ENCODE data around the gene CTDSPL. TPM values are rescaled to one million over a fixed set of nuclear protein-coding genes. Genes with fewer than 3 reads are reported as not detected.

CTDSPL gene
- total RNA-seq, 3 donors from 2014 or later (not counting 1 experiment from before 2014, with no cell fraction given) = 0.50 to 3.4 (median 1.8) TPM

GRCh38 chr3:37953226-37953625 is 91.5 kb downstream of the CTDSPL start:
- intact Hi-C loops (cut with micrococcal nuclease) = no loop called here
- Mint-ChIP-seq H3K4me1 (peaks cover 0 to 9% of the 10 kb centered on the region in 2 donors), H3K4me3 (no peak overlapping the region), H3K36me3 (no peaks in the 10 kb centered on the region), H3K27ac (no peak overlapping the region), H3K9me3 (no peaks in the 10 kb centered on the region), H3K27me3 (ENCODE audit: low read depth in 2 of 2) (no peaks in the 10 kb centered on the region)
- Histone ChIP-seq H3K4me3 (ENCODE audit: low read length) (no peak overlapping the region), H3K27ac (ENCODE audit: low read length) (no peak overlapping the region), H3K9me3 (ENCODE audit: control insufficient read depth, insufficient read depth, low read length) (no peaks in the 10 kb centered on the region), H3K27me3 (ENCODE audit: control insufficient read depth, insufficient read depth, low read length) (no peaks in the 10 kb centered on the region), H3K4me1 (ENCODE audit: control insufficient read depth, insufficient read depth, low read length) (no peaks in the 10 kb centered on the region), H3K36me3 (ENCODE audit: control insufficient read depth, insufficient read depth, low read length) (no peaks in the 10 kb centered on the region)
- WGBS (ENCODE audit: insufficient coverage) = 94% methylated on average over 2 of the region's 2 CpGs
- TF ChIP-seq, protein P1, sequence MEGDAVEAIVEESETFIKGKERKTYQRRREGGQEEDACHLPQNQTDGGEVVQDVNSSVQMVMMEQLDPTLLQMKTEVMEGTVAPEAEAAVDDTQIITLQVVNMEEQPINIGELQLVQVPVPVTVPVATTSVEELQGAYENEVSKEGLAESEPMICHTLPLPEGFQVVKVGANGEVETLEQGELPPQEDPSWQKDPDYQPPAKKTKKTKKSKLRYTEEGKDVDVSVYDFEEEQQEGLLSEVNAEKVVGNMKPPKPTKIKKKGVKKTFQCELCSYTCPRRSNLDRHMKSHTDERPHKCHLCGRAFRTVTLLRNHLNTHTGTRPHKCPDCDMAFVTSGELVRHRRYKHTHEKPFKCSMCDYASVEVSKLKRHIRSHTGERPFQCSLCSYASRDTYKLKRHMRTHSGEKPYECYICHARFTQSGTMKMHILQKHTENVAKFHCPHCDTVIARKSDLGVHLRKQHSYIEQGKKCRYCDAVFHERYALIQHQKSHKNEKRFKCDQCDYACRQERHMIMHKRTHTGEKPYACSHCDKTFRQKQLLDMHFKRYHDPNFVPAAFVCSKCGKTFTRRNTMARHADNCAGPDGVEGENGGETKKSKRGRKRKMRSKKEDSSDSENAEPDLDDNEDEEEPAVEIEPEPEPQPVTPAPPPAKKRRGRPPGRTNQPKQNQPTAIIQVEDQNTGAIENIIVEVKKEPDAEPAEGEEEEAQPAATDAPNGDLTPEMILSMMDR (IDR thresholded peaks at IDR 0.05) = no peak
- ATAC-seq (no peak), DNase-seq (no peak)

GRCh38 chr3:37953707-37954394 is 92.2 kb downstream of the CTDSPL start:
- intact Hi-C loops (cut with micrococcal nuclease) = no loop called here
- TF ChIP-seq, protein P1 (IDR thresholded peaks at IDR 0.05) = no peak
- H3K9me3 Mint-ChIP-seq = no peaks in the 10 kb centered on the region
- H3K36me3 ChIP-seq (ENCODE audit: control insufficient read depth, insufficient read depth, low read length) = no peaks in the 10 kb centered on the region
- no peaks in the 10 kb centered on the region for H3K27me3 ChIP-seq (ENCODE audit: control insufficient read depth, insufficient read depth, low read length)
- no peaks in the 10 kb centered on the region for H3K4me1 ChIP-seq (ENCODE audit: control insufficient read depth, insufficient read depth, low read length)
- H3K4me3 Mint-ChIP-seq = no peak overlapping the region
- no peaks in the 10 kb centered on the region for H3K36me3 Mint-ChIP-seq
- DNase-seq (no peak), ATAC-seq (no peak)
- no peak overlapping the region for H3K27ac Mint-ChIP-seq
- H3K27ac ChIP-seq (ENCODE audit: low read length) = no peak overlapping the region
- 77% methylated on average over 4 of the region's 5 CpGs for WGBS (ENCODE audit: insufficient coverage)
- no peak overlapping the region for H3K4me3 ChIP-seq (ENCODE audit: low read length)
- peaks cover 0 to 9% of the 10 kb centered on the region in 2 donors for H3K4me1 Mint-ChIP-seq
- H3K9me3 ChIP-seq (ENCODE audit: control insufficient read depth, insufficient read depth, low read length) = no peaks in the 10 kb centered on the region
- no peaks in the 10 kb centered on the region for H3K27me3 Mint-ChIP-seq (ENCODE audit: low read depth in 2 of 2)

DNA sequence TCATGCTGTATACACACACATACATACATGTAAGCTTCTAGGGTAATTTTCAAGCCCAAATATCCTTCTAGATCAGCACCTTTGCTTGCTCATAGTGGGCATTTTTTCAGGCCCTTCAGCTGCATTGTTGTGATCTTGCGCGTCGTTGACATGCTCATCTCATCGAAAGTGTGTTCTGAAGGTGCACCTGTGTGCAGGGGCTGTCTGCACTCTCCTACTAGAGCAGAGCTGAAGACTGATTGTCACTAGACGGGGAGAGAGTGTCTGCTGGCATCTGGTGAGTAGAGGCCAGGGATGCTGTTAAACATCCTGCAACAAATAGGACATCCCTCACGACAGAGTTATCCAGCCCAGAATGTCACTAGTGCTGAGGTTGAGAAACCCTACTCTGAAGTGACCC is 93.2 kb downstream of the CTDSPL start:
- Mint-ChIP-seq H3K9me3 (no peaks in the 10 kb centered on the region), H3K36me3 (no peaks in the 10 kb centered on the region), H3K4me3 (no peak overlapping the region), H3K4me1 (peaks cover 0 to 9% of the 10 kb centered on the region in 2 donors), H3K27ac (no peak overlapping the region), H3K27me3 (ENCODE audit: low read depth in 2 of 2) (no peaks in the 10 kb centered on the region)
- Histone ChIP-seq H3K36me3 (ENCODE audit: control insufficient read depth, insufficient read depth, low read length) (no peaks in the 10 kb centered on the region), H3K27me3 (ENCODE audit: control insufficient read depth, insufficient read depth, low read length) (no peaks in the 10 kb centered on the region), H3K9me3 (ENCODE audit: control insufficient read depth, insufficient read depth, low read length) (no peaks in the 10 kb centered on the region), H3K4me3 (ENCODE audit: low read length) (no peak overlapping the region), H3K4me1 (ENCODE audit: control insufficient read depth, insufficient read depth, low read length) (no peaks in the 10 kb centered on the region), H3K27ac (ENCODE audit: low read length) (no peak overlapping the region)
- no peak for ATAC-seq
- 99% methylated on average over 6 of the region's 6 CpGs for WGBS (ENCODE audit: insufficient coverage)
- TF ChIP-seq, protein P1 (IDR thresholded peaks at IDR 0.05) = no peak
- intact Hi-C loops (cut with micrococcal nuclease) = no loop called here
- no peak for DNase-seq
